T-helper 2 cell (primary cell): Measurements from ENCODE around the gene BATF3.
A peak's percentile ranks its signal among the peaks of the same experiment; 100 is the strongest.
"Not testable (repeated sequence)": the region's sequence is repeated elsewhere in the genome, so short reads cannot be mapped to it uniquely, and the experiment has no call there.

ENCODE experiments used
- DNase-seq, 5 experiments: peaks; one replicate each; pipeline versions ENCODE4 v3.0.0 to v3.0.0-alpha.2; 2012 to 2022
- total RNA-seq, 2 donors: gene quantifications; one replicate each; lab custom pipeline; 2026; lab: John Stamatoyannopoulos, UW

BATF3 gene
- total RNA-seq = 1.0 to 1.6 reads per million in 2 donors

DNA sequence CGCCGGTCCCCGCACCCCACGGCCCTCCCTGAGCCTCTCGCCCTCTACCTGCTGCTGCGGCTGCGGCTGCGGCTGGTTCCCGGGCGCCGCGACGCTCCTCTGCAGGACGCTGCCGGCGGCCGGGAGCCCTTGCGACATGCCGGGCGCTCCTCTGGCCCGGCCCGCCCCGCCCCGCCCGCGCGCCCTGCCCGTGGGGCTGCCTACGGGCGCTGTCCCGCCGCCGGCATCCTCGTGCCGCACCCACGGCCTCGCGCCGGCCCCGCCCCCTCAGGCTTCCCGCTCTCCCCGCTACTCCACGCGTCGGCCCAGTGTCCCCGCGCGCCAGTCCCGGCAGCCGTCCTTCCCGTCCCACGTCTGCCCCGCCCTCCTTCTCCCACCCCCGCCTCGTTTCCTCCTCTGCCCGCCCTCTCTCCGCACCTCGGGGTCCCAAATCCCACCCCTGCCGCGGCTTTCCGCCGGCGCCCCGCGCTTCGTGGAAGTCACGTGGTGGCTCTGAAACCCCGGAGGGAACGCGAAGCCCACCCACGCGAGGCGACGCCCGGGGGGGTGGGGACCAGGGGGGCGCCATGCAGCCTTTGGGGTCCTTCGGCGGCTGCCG, at the start of gene BATF3:
TSS of gene BATF3 (minus strand) at position 216 of the 598 bp plus-strand sequence. CDS start at position 138, 78 bp downstream.
- DNase-seq = peak; percentile 21 to 63 (median 29)

GRCh38 chr1:212746546-212746945, 46.9 kb upstream of the BATF3 start:
- no peak for DNase-seq

- peak in 1 of 5 experiments; percentile 44 for DNase-seq
Observed at GRCh38 chr1:212745303-212745702, 45.7 kb upstream of the BATF3 start.

GRCh38 chr1:212743901-212744475, 44.3 kb upstream of the BATF3 start:
- peak in 1 of 5 experiments; percentile 68 for DNase-seq

- peak in 1 of 5 experiments; percentile 84 for DNase-seq
Observed at GRCh38 chr1:212738330-212738729, 38.7 kb upstream of the BATF3 start.

- no peak for DNase-seq
Observed at GRCh38 chr1:212737559-212737958, 37.9 kb upstream of the BATF3 start.

GRCh38 chr1:212733109-212733508, 33.5 kb upstream of the BATF3 start:
- DNase-seq = no peak

DNA sequence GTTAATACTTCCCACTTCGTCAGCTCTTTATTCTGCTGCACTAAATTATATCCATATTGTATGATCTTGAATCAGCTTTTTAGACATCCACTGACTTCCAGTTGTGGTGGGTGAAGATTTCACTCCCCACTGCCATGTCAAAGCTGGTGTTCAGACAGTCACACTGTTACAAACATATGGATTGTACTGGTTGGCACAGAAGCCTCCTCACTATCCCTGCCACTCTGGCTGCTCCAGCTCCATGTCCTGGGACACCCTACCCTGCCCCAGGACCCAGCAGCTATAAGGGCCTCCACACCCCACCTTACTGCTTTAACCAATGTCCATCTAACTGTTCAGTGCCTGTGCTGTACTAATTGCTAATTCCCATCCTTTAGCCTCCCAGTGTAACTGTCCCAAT, 32.0 kb upstream of the BATF3 start:
- no peak for DNase-seq

GRCh38 chr1:212728606-212729005, 29.0 kb upstream of the BATF3 start:
- DNase-seq = no peak

GRCh38 chr1:212727386-212728181, 27.9 kb upstream of the BATF3 start:
- DNase-seq = peak in 1 of 5 experiments; percentile 67

DNA sequence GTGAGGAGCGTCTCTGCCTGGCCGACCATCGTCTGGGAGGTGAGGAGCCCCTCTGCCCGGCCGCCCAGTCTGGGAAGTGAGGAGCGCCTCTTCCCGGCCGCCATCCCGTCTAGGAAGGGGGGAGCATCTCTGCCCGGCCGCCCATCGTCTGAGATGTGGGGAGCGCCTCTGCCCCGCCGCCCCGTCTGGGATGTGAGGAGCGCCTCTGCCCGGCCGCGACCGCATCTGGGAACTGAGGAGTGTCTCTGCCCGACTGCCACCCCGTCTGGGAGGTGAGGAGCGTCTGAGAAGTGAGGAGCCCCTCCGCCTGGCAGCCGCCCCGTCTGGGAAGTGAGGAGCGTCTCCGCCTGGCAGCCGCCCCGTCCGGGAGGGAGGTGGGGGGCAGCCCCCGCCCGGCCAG, 25.0 kb upstream of the BATF3 start:
- not testable (repeated sequence) for DNase-seq

DNA sequence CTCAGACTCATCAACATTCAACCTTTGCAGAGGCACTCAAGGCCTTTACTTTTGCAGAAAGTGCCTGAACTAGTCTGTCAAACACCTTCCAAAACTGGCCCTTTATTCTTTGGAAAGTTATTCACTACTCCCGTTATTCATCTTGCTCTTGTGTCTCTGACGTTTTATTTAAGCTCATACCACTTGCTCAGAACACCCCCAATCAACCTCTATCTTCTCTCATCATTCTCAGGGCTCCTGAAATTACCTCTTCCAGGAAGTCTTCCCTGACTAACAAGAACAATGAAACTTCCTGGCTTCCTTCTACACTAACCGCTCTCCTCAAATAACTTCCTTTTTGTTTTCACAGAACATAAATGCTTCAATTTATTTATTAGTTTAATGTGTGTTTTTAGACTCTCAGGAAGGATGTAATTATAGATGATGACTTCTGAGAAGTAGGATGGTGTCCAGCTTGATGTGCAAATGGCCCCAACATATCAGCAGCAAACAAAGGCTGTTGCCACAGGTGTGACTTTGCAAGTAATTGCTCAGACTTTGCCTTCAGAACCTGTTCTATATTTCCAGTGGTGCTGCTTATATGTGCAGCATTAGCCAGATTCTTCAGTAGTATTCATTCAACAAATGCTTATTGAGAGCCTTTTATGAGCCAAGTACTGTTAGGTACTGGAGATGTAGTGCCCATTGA, 22.8 kb upstream of the BATF3 start:
- peak in 1 of 5 experiments; percentile 44 for DNase-seq

GRCh38 chr1:212721388-212722247, 22.0 kb upstream of the BATF3 start:
- DNase-seq = peak in 1 of 5 experiments; percentile 88

- no peak for DNase-seq
Observed at GRCh38 chr1:212719633-212720032, 20.0 kb upstream of the BATF3 start.

- no peak for DNase-seq
Observed at GRCh38 chr1:212718499-212718898, 18.9 kb upstream of the BATF3 start.

- no peak for DNase-seq
Observed at GRCh38 chr1:212716161-212716560, 16.5 kb upstream of the BATF3 start.

DNA sequence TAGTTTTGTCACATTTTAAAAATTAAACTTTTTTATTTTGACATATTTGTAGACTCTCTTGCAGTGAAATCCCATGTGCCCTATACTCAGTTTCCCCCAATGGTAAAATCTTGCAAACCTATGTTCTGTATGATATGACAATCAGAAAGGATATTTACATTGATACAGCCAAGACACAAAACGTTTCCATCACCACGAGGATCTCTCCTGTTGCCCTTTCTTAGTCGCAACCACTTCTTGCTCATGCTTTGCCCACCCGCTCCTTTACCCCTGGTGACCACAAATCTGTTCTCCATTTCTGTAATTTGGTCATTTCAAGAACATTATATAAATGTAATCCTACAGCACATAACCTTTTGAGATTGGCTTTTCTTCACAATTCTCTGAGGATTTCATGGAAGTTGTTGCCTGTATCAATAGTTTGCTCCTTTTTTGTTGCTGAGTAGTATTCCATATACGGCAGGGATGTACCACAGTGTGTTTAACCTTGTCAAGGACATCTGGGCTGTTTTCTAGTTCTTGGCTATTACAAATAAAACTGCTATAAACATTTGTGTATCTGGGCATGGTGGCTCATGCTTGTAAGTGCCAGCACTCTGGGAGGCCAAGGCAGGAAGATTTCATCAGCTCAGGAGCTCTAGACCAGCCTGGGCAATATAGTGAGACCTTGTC, 14.0 kb upstream of the BATF3 start:
- peak in 1 of 5 experiments; percentile 54 for DNase-seq

DNA sequence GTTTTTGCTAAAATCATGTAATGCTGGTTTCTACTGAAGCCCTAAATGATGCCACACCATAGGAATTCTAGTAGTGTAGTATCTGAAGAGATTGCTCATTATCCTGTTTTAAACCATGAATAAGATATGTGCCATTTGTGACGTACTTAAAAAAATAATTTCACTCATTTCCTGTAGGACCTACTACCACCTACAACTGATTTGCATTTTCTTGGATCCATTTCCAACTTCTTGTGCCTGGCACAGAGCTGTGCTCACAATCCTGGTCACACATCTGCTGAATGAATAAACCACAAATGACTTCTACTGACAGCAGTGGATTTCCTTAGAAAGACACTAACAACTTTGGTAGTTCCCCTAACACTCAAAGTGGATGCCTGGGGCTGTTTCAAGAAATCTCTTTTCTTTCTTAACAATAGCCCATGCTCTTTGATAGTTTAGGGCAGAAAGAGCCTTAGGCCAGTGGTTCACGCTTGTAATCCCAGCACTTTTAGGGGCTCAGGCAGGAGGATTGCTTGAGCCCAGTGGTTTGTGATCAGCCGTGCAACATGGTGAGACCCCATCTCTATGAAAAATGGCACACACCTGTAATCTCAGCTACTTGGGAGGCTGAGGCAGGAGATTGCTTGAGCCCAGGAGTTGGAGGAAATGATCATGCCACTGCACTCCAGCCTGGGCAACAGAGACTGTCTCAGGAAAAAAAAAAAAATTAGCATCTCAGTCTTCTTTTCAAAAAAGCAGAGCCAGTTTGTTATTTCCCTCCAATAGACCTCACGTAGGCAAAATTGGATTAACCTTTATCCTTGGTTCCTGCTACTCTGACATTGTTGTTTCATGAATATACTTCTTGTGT, 13.0 kb upstream of the BATF3 start:
- peak in 1 of 5 experiments; percentile 85 for DNase-seq

- DNase-seq = not testable (repeated sequence)
Observed at GRCh38 chr1:212711974-212712373, 12.3 kb upstream of the BATF3 start.

GRCh38 chr1:212710566-212710965, 10.9 kb upstream of the BATF3 start:
- no peak for DNase-seq
